Eye (tissue), 1 donor: Measurements from ENCODE around the gene USP54.

Source experiments
- DNase-seq: peaks from one replicate; pipeline ENCODE4 v3.0.0-alpha.2; 2015

USP54 gene

DNA sequence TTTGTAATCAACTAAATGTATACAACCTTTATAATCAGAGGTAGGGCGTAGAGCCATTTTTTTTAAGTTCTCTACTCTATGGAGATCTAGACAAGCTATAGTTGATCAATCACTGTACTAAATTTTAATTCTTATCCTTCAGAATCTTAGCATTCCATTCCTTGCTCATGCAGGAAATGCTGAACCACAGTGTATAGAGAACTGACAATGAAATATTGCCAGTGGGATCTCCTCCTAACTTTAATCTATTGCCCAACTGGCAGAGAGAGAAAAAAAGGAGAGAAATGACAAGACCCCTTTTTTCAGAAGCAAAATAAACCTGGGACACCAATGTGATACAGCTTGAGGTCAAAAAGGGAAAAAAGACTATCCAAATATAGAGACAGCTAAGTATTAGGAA, 68.9 kb downstream of the USP54 start:
- no peak for DNase-seq

DNA sequence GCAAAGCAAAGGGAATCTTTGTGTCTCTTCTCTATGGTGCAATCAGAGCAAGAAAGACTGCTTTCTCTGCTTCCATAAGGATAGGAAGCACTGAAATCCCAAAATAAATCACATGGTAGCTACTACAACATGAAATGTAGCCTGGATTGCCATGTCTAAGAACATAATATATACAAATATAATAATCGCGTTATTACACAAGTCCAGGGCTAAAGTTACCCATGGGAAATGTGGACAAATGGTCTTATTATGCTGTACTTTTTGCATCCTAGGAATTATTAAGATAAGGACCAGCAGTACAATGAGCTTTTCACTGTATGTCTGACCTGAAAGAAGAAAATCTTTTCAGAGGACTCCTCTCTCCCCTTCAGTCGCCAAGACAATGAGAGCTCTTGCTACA, 71.8 kb downstream of the USP54 start:
- no peak for DNase-seq

DNA sequence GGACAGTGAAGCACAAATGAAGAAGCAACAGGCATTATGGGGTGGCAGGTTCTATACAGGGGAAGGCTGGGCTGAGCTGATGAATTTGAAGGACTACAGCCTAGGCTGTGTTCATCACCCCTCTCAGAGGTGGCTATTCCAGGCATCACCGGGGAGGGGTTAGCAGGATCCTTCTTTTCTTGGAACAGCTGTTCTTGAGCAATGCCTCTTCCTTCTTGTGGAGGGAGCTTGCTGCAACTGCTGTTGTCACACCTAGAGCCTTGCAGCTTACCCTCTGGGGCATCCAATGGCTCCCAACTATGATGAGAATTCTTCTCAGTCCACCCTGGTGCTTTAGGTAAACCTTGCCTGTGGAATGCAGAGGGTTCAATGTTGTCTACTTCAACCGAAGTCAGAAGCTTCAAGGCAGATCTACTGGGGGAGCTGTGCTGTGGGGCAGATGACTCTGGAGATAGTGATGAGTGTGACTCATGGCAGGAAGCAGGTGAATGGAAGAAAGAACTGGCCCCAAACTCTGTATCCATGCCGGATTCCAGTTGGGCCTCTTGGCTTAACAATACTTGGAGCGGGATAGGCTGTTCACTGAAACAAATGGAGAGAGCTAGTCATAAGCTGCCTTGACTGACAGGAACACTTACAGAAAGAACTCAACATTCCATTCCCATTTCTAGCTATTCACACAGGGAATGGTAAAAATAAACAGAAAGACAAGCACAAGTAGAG, 73.8 kb downstream of the USP54 start:
- no peak for DNase-seq

DNA sequence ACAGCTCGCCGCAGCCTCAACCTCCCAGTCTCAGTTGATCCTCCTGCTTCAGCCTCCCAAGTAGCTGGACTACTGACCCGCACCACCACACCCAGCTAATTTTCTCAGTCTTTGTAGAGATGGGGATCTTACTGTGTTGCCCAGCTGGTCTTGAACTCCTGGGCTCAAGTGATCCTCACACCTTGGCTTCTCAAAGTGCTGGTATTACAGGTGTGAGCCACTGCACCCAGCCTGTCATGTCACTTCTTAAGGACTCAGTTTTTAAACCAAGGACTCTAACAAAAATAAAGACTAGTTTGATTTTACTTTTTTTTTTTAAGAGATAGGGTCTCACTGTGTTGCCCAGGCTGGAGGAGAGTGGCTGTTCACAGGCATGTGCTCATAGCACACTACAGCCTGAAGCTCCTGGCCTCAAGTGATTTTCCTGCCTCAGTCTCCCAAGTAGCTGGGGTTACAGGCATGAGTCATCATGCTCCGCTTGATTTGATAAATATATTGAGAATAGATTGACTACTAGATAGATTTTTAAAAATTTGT, 78.9 kb downstream of the USP54 start:
- no peak for DNase-seq

DNA sequence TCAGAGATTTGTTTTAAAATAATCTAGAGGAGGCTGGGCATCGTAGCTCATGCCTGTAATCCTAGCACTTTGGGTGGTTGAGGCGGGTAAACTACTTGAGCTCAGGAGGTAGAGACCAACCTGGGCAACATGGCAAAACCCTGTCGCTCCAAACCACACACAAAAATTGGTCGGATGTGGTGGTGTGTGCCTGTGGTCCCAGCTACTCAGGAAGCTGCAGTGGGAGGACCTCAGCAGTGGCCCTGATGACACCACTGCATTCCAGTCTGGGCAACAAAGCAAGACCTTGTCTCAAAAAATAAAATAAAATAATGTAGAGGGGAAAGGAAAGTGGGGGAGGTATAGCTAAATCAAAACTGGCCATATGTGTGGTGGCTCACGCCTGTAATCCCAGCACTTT, 81.4 kb downstream of the USP54 start:
- no peak for DNase-seq

DNA sequence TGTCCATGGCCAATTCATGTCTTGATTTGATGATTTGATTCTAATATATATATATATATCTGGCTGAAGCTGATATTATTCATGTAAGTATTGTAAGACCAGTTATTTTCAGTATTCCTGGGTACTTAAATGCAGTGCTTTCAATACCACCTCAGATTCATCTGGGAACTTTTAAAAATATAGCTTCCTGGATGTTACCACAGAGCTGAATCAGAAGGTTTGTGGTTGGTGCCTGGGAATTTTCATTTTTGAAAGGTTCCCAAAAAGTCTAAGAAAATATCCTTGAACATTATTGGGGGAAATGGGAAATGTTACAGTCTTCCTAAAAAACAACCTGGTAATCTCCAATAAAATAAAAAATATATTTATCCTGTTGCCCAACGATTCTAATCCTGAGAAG, 84.7 kb downstream of the USP54 start:
- DNase-seq, result no peak

DNA sequence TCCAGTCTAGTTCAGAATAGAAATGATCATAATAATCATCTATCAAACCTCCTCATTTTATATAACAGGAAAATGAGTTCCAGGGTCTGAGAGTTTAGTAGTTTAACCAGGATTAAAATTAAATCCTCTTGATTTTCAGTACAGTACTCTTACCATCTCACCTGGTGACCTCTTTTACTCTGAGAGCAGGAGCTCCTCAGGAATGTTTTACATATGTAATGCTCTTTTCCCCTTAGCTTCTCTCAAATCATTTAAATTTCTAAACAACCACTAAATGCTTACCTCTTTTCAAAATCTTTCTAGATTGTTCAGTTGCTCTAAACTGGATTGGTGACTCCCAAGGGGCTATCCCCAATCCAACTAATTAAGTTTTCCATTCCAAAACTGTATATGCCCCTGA, 85.1 kb downstream of the USP54 start:
- no peak for DNase-seq

DNA sequence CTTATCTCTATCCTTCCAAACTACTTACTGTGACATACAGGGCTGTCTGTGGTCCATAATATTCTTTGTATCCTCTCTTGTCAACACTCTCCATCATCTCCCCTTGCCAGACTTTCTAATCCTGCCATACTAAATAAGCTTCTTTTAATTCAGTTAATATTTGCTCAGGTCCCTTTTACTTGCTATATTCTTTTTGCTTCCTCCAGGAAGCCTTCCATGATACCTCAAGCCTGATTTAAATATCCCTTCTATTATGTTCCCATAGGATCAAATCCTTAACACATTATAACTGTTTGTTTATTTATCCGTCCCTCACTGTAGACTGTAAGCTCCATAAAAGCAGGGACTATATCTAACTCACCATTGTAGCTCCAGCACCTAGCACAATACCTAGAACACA, 88.1 kb downstream of the USP54 start:
- DNase-seq, result no peak

DNA sequence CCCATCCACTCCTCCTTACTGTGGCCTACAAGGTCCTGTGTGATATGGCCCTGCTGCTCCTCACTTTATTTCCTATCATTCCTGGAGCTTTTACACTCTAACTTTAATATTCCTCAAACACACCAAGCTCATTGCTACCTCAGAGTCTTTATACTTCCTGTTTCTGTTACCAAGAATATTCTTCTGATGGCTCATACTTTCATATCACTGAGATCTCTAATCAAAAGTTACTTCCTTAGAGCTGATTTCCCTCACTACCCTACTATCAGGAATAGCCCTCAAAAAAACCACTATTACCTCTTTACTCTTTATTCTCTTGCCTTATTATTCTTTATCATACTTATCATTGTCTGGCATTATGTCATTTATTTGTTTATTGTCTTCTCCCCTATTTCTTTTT, 89.5 kb downstream of the USP54 start:
- DNase-seq, result no peak

DNA sequence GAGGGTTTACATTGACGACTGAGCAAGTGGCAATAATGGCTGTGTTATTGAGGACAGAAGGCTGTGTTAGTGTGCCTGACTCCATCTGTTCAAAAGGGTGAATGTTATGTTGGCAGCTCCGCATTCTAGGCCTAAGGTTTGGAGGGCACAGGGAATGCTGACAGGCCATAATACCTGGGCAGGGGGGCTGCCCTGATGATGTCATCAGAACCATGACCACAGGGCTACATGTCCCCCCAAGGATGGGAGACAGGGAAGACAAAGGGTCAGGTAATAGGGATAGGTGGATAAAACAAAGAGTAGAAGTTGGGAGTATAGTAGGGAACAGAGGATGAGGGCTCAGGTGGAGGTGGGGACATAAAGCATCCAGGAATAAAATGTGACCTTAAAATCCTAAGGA, 93.5 kb downstream of the USP54 start:
- no peak for DNase-seq

DNA sequence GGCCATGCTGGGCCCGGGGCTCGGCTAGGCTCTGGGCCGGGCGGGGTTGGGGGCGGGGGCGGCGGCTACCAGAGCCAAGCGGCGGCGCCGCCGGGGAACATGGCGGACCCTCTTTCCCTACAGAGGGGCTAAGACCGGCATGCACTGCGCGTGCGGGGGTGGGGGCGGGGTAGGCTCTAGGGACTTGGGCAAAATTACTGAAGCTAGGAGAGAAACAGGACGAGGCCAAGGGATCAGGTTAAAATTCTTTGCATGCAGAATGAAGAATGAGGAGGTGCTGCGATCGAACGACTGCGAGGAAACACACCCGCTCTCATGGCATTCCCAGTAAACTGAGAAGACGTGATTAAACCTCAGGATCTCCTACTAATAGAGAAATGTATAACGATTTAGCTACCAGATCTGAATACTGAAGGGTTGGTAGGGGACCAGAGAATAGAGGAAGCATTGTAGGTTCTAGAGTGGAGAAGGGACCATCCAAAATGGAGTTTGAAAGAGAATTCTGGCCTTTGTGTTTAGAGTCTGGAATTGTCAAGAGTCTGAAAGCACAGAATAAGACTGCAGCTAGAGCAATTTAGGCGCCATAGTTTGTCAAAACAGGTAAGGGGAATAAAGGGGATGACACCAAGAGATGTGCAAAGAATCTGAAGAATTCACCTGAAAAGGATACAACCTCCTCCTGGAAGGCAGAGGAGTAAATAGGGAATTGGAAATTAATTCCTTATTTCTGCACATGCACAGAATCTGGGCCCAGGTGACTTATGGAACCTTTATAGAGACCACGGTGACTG, 95.1 kb downstream of the USP54 start, which contains the start of gene PPP3CB:
PPP3CB (minus strand) TSS at position 141 of the 791 bp plus-strand sequence; CDS start at position 6, 135 bp downstream.
- DNase-seq, result peak; percentile 98

DNA sequence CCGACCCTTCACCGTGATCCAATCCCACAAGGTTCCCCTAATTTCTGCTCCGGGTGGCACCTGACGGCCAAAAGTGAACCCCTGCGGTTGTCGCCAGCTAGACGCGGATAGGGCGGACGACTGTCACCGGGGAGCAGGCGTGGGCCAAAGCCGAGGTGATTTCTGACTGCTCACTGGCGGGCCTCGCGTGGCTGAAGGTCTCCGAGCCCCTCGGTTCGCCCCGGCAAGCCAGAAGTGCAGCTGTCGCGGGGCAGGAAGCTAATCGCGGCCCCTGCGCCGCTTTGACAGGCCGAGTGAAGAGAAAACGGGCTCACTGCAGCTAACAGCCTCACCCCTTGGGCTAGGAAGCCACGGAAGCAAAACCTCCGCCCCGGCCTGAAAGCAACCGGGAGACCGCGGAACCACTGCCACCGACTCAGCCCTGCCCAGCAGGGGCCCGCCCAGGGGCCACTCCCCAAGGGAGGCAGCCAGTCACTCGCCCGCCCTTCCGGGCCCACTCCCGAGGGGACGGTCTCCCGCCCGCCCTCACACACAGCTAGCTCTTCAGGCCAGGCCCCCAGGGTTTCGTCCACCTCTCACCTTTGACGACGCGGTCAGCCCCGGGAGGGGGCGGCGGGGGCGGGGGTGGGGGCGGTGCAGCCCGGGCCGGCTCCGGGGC, 95.8 kb downstream of the USP54 start:
- DNase-seq, result peak; percentile 87

DNA sequence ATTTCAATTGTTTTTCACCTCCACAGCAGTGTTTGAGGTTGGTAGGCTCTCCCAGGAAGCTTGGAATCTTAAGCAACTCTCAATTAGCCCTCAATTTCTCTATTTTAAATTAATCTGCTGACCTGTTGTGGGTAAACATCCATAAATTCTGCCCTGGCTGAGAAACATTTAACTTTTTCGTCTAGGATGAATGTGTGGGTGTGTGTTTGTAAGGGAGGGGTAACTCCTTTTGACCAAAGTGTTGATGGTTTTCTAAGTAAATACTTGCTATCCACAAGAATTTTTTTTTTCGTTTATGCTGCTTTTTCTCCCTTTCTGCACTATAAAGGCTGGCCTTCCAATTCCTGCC, 96.3 kb downstream of the USP54 start:
- no peak for DNase-seq

DNA sequence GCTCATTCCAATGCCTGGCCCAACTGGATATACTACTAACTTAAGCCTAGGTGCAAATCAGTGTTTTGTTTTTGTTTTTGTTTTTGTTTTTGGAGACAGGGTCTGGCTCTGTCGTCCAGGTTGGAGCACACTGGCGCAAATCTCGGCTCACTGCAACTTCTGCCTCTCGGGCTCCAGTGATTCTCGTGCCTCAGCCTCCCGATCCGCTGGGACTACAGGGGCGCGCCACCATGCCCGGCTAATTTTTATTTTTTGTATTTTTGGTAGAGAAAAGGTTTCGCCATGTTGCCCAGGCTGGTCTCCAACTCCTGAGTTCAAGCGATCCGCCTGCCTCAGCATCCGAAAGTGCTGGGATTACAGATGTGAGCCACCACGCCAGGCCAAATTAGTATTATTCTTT, 96.9 kb downstream of the USP54 start:
- DNase-seq, result peak; percentile 1

DNA sequence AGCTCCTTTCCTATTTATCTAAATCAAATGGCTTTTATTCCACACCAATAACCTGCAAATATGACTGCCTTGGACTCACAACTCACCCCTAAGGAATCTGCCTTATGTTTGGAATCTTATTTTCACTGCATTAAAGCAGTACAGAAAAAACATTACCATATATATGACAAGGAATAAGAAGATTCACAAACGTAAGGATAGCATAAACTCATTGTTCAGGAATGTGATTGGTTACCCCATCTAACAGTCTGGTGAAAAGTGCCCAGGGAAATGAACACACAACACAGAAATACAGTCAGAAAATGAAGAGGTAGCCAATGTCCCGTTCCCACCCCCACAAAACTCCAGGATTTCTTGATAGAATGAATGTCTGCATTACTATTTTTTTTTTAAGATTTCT, 97.4 kb downstream of the USP54 start:
- DNase-seq, result peak; percentile 7

DNA sequence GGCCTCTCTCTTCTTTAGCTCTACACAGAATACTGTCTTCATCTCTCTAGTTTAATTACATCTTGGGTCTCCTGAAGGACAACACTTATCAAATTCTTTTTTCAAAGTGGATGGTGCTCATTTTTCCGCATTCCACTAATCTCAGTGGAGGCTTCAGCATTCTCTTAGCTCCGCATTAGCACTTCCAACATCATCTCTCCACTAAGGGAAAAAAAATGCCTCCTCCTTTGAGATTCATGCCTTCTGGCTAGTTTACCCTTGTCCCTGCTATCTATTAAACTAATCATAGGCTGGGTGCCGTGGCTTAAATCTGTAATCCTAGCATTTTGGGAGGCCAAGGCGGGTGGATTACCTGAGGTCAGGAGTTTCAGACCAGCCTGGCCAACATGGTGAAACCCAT, 104.5 kb downstream of the USP54 start:
- DNase-seq, result no peak

DNA sequence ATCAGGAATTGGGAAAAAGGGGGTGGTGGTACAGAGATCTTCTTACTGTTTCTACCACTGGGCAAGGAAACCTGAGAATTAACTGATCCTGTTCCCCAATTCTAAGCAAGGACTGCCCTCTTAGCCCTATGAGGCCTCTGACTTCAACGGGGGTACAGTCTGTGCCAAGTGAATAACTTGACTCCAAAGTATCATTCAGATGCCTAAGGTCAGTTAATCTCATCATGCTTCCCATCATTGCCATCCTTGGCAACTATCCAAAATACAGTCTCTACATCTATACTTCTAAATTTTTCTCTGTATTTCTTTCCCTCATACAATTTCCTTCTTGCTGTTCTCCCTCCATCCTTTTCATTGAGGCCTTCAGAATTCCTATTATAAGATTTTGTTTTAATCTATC, 105.8 kb downstream of the USP54 start:
- DNase-seq, result no peak

DNA sequence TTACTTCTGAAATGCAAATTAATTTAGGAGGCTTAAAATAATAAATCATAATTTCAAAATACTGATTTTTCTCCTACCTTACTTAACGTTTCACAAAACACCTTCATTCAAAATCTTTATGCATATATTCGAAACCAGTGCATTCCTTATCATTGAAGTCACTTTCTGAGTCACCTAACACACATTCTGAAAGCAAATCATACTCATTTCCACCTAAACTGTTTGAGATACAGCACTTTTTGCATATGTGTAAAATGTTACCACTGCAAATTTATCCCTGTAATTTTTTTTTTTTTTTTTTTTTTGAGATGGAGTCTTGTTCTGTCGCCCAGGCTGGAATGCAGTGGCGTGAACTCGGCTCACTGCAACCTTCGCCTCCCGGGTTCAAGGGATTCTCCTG, 111.0 kb downstream of the USP54 start:
- DNase-seq, result no peak

DNA sequence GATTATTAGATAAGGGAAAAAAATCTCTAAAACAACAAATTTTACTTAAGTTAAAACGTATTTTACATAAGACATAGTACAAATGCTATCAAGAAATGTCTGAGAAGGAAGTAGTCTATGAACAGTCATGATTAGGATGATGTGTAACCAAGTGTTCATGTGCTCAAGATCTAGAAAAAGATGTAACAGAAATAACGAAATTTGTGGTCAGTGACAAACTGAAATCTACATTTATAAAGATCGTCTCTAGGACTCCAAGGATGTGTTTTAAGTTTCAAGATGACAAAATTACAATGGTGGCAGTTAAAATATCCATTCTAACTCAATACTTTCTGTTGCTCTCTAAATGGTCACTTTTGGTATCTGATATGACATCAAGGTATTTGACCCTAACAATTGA, 112.5 kb downstream of the USP54 start:
- DNase-seq, result no peak

DNA sequence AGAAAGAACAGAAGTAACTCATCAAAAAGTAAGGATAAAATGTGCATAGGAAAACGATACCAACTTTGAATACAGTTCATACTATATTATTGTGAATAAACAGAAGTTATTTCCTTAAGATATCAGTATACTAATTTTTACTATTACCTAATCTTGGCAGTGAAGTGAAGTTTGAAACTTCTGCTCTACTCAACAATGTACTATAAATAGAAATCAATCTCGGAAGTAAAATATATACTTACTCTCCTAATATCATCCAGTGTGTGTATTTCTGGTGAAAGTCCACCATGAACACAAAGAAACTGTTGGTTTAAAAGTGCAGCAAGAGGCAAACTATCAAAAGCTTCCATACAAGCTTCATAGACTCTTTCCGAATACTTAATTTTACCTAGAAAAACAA, 119.9 kb downstream of the USP54 start:
- no peak for DNase-seq

DNA sequence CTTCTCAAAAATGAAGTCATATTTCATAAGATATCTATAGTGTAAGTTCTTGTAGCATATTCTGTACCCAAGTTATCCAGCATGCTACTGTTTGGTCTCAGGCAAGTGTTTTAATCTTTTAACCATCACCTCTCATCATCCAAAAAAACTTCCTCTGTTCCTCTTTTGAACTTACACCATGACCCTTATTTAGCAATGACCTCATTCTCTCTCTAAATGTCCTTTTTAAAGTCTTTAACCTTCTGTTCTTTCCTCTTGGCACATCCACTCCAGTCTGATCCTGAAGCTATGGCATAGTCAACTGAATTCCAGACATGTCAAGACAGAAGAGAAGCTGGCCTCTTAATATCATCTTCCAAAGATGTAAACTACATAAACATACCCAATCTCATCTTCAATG, 121.6 kb downstream of the USP54 start:
- no peak for DNase-seq

DNA sequence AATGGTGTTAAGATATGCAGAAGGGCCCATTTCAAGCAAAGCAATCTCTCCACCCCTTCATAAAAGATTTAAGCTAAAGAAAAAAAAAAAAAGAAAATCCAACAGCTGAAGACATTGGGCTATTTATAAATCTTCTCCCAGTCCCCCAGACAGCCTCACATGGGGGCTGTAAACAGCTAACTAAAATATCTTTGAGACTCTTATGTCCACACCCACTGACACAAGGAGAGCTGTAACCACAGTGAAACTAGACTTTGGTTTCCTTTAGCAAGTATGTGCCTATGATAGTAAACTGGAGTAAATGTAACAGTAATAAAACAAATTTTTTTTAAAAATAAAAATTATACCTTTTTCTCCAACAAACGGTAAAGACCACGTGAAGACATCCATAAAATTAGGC, 123.9 kb downstream of the USP54 start:
- no peak for DNase-seq

DNA sequence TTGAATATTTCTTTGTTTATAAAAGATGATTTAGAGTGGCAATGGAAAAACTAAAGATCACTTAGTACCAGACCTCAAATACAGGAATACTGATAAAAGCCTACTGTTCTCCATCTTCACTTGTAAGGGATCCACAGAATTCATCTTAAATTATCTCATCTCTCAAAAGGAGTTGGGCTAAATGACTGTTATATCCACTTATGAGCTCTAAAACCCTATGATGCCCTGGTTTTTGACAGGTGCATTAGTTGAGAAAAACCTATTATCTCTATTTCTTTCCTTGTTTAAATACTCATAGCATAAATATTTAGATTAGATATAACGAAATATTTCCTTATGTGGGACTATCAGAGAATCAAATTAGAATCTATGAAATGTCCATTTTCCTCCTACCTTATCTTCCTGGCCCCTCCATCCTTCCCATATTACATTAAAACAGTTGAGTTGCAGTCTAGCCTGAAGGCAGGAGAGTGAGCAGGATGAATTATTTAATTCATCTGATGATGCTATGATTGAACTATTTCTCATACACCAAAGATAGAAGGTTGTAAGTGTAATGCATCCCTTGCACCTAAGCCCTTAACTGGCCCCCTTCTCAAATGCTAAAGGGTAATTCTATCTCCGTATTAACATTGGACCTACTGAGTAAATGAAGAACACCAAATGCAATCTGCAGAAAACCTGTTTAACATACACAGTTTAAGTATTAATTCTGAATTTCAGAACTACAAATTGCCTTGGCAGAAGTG, 125.0 kb downstream of the USP54 start:
- no peak for DNase-seq
